GM23248 (cell line): Measurements from ENCODE around the gene TBX5. TPM values are rescaled to one million over a fixed set of nuclear protein-coding genes. Genes with fewer than 3 reads are reported as not detected.

ENCODE experiments used
- DNase-seq: peaks from one replicate; pipeline ENCODE4 v3.0.0-alpha.2; 2015
- H2AFZ ChIP-seq: fragments of 200-600 bp; sonication (generic); 2 replicates; pipeline ENCODE4 v1.6.1; 2016; ENCODE audit warnings: antibody characterized with exemption
- H3F3A ChIP-seq: fragments of 200-600 bp; sonication (generic); 2 replicates; pipeline ENCODE4 v1.6.1; 2016; ENCODE audit warnings: mild to moderate bottlenecking, antibody characterized with exemption, mixed run types; ENCODE audit not compliant: insufficient read depth
- H3K27ac ChIP-seq: fragments of 200-600 bp; sonication (generic); 2 replicates; pipeline ENCODE4 v1.5.1; 2016; ENCODE audit warnings: mild to moderate bottlenecking
- H3K27me3 ChIP-seq: fragments of 200-600 bp; sonication (generic); replicated peaks from 2 replicates; pipeline ENCODE4 v1.6.1; 2016; ENCODE audit warnings: mild to moderate bottlenecking; ENCODE audit not compliant: insufficient read depth
- H3K36me3 ChIP-seq: fragments of 200-600 bp; sonication (generic); 2 replicates; pipeline ENCODE4 v1.6.1; 2016; ENCODE audit warnings: low read depth, mild to moderate bottlenecking
- H3K4me1 ChIP-seq: fragments of 200-600 bp; sonication (generic); 2 replicates; pipeline ENCODE4 v1.6.1; 2016; ENCODE audit warnings: mild to moderate bottlenecking; ENCODE audit not compliant: insufficient read depth
- H3K4me2 ChIP-seq: fragments of 200-600 bp; sonication (generic); one replicate; pipeline ENCODE4 v1.6.1; 2016; ENCODE audit warnings: mild to moderate bottlenecking; ENCODE audit not compliant: unreplicated experiment
- H3K4me3 ChIP-seq: fragments of 200-600 bp; sonication (generic); 2 replicates; pipeline ENCODE4 v1.5.1; 2016; ENCODE audit warnings: mild to moderate bottlenecking
- H3K79me2 ChIP-seq: fragments of 200-600 bp; sonication (generic); 2 replicates; pipeline ENCODE4 v1.6.1; 2016; ENCODE audit warnings: mild to moderate bottlenecking; ENCODE audit not compliant: insufficient read depth
- H3K9ac ChIP-seq: fragments of 200-600 bp; sonication (generic); 2 replicates; pipeline ENCODE4 v1.6.1; 2016; ENCODE audit warnings: mild to moderate bottlenecking
- H3K9me2 ChIP-seq: fragments of 200-600 bp; sonication (generic); 2 replicates; pipeline ENCODE4 v1.6.1; 2016; ENCODE audit warnings: mixed run types, mild to moderate bottlenecking, moderate library complexity; ENCODE audit not compliant: insufficient read depth
- H3K9me3 ChIP-seq: fragments of 200-600 bp; sonication (generic); one replicate; pipeline ENCODE4 v1.6.1; 2017; ENCODE audit warnings: low read depth
- H4K20me1 ChIP-seq: fragments of 200-600 bp; sonication (generic); 2 replicates; pipeline ENCODE4 v1.6.0; 2016; ENCODE audit not compliant: insufficient read depth
- EZH2 ChIP-seq: fragments of 200-600 bp; sonication (generic); IDR thresholded peaks from 2 replicates; pipeline ENCODE4 v1.6.1; 2018; ENCODE audit warnings: antibody characterized with exemption, mild to moderate bottlenecking; ENCODE audit not compliant: insufficient read depth, poor library complexity, severe bottlenecking
- EZH2phosphoT487 ChIP-seq: fragments of 200-600 bp; sonication (generic); IDR thresholded peaks from 2 replicates; pipeline ENCODE4 v1.6.1; 2018; ENCODE audit warnings: antibody characterized with exemption, moderate library complexity, mild to moderate bottlenecking, low read depth; ENCODE audit not compliant: insufficient read depth
- WGBS, 2 experiments: methylation state at CpG; one replicate each; pipeline ENCODE4 v1.1.6; 2015 to 2017; ENCODE audit warnings: low lambda C conversion rate in 2 of 2, low coverage in 1 of 2; ENCODE audit errors: missing lambda C conversion rate in 2 of 2; 5-methylcytosine and 5-hydroxymethylcytosine counted together
- in situ Hi-C: fragments of 300-500 bp; cut with MboI; formaldehyde crosslinking; loops from 2 replicates; pipeline ENCODE4 v1.15.0; 2020
- polyA plus RNA-seq: library from polyadenylated mRNA; unstranded; fragments of >200 nt; fragmentation: Nextera tagmentation; extraction: Ambion mirVana; gene quantifications from 2 replicates; pipeline ENCODE4 v1.2.1, GENCODE V29; 2016
- total RNA-seq: library from RNA; depleted of rRNA; stranded (reverse); fragments of >200 nt; shearing (Covaris generic); gene quantifications from 2 replicates; pipeline ENCODE4 v1.2.3, GENCODE V29; 2014

The TBX5 gene
- total and polyA plus RNA-seq, 2 experiments from 2014 or later: 24.5 to 30.0 TPM

GRCh38 chr12:114328292-114328691 lies 77.7 kb downstream of the TBX5 start:
- H3K27me3 ChIP-seq: no peaks in the 10 kb centered on the region
- no peak overlapping the region for H3K4me2 ChIP-seq
- 73 to 80% methylated on average over 2 of the region's 2 CpGs for WGBS, 2 experiments
- H3K9me2 ChIP-seq: no peaks in the 10 kb centered on the region
- TF ChIP-seq EZH2phosphoT487 (no peak), EZH2 (no peak)
- no peak overlapping the region for H2AFZ ChIP-seq
- H3K27ac ChIP-seq: no peak overlapping the region
- H3K79me2 ChIP-seq: no peaks in the 10 kb centered on the region
- in situ Hi-C loops: no loop called here
- no peaks in the 10 kb centered on the region for H3F3A ChIP-seq
- no peaks in the 10 kb centered on the region for H3K36me3 ChIP-seq
- H3K9me3 ChIP-seq: no peaks in the 10 kb centered on the region
- no peak overlapping the region for H3K9ac ChIP-seq
- H3K4me3 ChIP-seq: no peak overlapping the region
- H3K4me1 ChIP-seq: no peaks in the 10 kb centered on the region
- DNase-seq: no peak
- no peaks in the 10 kb centered on the region for H4K20me1 ChIP-seq

- no peak for DNase-seq
- H3K9me2 ChIP-seq: no peaks in the 10 kb centered on the region
- H3K27ac ChIP-seq: no peak overlapping the region
- no peak overlapping the region for H3K4me3 ChIP-seq
- H3K27me3 ChIP-seq: no peaks in the 10 kb centered on the region
- no peak overlapping the region for H3K9ac ChIP-seq
- TF ChIP-seq EZH2phosphoT487: no peak
- TF ChIP-seq EZH2: no peak
- no peak overlapping the region for H2AFZ ChIP-seq
- no peaks in the 10 kb centered on the region for H3F3A ChIP-seq
- H3K4me2 ChIP-seq: no peak overlapping the region
- no peaks in the 10 kb centered on the region for H3K79me2 ChIP-seq
- H3K36me3 ChIP-seq: no peaks in the 10 kb centered on the region
- no peaks in the 10 kb centered on the region for H4K20me1 ChIP-seq
- in situ Hi-C loops: no loop called here
- H3K4me1 ChIP-seq: no peaks in the 10 kb centered on the region
- H3K9me3 ChIP-seq: no peaks in the 10 kb centered on the region
Measured at GRCh38 chr12:114327765-114328164, 78.2 kb downstream of the TBX5 start.

DNA sequence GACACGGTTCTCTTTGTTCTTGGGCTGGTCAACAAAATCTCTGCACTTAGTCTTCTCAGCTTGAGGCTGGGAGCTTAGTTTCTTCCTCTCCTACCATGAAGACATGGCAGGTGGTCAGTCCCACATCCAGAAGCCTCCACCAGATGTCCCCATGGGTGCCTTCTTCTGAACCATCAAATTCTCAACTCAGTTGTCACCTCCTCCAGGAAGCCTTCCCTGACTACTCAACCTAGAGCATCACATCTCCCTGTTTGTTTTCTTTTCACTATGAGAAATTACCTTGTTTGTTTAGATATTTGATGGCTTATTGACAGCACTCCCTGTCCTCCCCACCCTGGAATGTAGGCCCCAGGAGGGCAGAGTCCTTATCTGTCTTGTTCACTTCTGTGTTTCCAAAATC lies 84.4 kb downstream of the TBX5 start:
- no peak overlapping the region for H3K27ac ChIP-seq
- peaks cover 32% of the 10 kb centered on the region for H3F3A ChIP-seq
- H3K4me2 ChIP-seq: no peak overlapping the region
- H3K79me2 ChIP-seq: no peaks in the 10 kb centered on the region
- H3K36me3 ChIP-seq: no peaks in the 10 kb centered on the region
- H3K27me3 ChIP-seq: no peaks in the 10 kb centered on the region
- no peak overlapping the region for H3K4me3 ChIP-seq
- H3K9me2 ChIP-seq: no peaks in the 10 kb centered on the region
- 94 to 100% methylated on average over 1 of the region's 1 CpG for WGBS, 2 experiments
- no peaks in the 10 kb centered on the region for H3K9me3 ChIP-seq
- no peaks in the 10 kb centered on the region for H4K20me1 ChIP-seq
- no peak overlapping the region for H2AFZ ChIP-seq
- no peak overlapping the region for H3K9ac ChIP-seq
- no peak for TF ChIP-seq EZH2phosphoT487
- TF ChIP-seq EZH2: no peak
- no peak for DNase-seq
- peaks cover 26% of the 10 kb centered on the region for H3K4me1 ChIP-seq
- in situ Hi-C loops: no loop called here

DNA sequence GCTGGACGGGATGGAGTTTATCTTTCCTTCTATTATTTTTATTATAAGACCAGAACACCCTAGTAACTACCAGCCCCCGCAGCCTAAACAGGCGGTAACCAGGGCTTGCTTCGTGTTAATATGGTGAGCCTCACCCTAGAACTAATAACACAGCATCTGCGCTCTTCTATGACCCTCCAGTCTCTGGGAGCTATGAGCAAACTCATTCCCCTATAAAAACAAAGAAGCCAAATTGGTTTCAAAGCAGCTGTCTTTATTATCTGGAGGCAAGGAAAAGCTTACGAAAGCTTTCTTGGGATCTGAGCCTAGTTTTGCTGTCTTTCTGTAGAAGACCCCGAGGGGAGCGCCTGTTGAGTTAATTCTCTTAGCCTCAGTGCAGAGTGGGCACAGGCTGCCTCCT lies 85.0 kb downstream of the TBX5 start:
- Histone ChIP-seq H3K27ac (no peak overlapping the region), H3K9me2 (no peaks in the 10 kb centered on the region), H2AFZ (no peak overlapping the region), H3K27me3 (no peaks in the 10 kb centered on the region), H3K9me3 (no peaks in the 10 kb centered on the region), H3K4me2 (no peak overlapping the region), H3F3A (peaks cover 33% of the 10 kb centered on the region), H4K20me1 (no peaks in the 10 kb centered on the region), H3K36me3 (no peaks in the 10 kb centered on the region), H3K4me3 (no peak overlapping the region), H3K4me1 (peaks cover 31% of the 10 kb centered on the region), H3K79me2 (no peaks in the 10 kb centered on the region), H3K9ac (no peak overlapping the region)
- in situ Hi-C loops: no loop called here
- DNase-seq: no peak
- TF ChIP-seq EZH2 (no peak), EZH2phosphoT487 (no peak)
- 64 to 66% methylated on average over 8 of the region's 8 CpGs for WGBS, 2 experiments

- Histone ChIP-seq H3K4me1 (peaks cover 36% of the 10 kb centered on the region), H4K20me1 (no peaks in the 10 kb centered on the region), H3K4me2 (peak overlapping the region; percentile 65), H3K9me3 (no peaks in the 10 kb centered on the region), H2AFZ (no peak overlapping the region), H3K9ac (no peak overlapping the region), H3K9me2 (no peaks in the 10 kb centered on the region), H3K4me3 (no peak overlapping the region), H3K79me2 (no peaks in the 10 kb centered on the region), H3K36me3 (no peaks in the 10 kb centered on the region), H3K27ac (peak overlapping the region; percentile 75), H3K27me3 (no peaks in the 10 kb centered on the region), H3F3A (peaks cover 38% of the 10 kb centered on the region)
- no peak for DNase-seq
- in situ Hi-C loops: no loop called here
- WGBS, 2 experiments: 67 to 73% methylated on average over 9 of the region's 9 CpGs
- TF ChIP-seq EZH2 (no peak), EZH2phosphoT487 (no peak)
Measured at GRCh38 chr12:114320101-114320500, 85.8 kb downstream of the TBX5 start.
